ENCODE results near the gene NUTM1.
"Not testable (repeated sequence)": the region's sequence is repeated elsewhere in the genome, so short reads cannot be mapped to it uniquely, and the experiment has no call there.

The NUTM1 gene

DNA sequence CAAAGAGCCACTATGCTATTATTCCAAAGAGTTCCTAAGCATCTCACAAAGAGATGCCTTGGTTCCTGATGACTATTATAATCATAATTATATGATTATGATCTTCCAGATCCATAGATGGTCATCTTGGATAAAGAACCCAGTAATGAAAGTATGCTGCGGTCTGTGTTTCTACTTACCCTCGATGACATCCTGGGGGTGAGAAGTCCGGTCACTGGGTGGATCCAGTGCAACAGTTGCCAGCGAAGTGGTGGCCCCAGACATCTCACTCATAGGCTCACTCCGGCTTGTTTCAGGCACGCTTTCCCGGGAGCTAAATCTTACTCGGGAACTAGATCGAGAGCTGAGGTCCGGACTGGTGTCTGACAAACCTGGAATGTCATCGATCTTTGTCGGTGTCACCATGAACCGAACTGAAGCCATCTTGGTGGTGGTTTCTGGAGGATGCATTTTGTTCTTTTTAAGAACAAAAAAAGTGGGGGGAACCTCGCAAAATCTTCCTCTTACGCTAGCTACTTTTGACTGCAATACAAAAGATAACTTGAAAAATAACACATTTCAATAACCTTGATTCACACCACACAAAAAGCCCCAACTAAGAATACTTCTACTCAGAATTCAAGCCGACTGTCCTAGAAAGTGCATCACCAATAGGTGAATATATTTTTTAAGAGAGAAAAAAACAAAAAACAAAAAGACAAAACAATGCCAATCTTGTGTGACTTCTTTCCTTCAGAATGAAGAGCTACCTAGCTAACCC is 6.7 kb upstream of the NUTM1 start:
- DNase-seq (ENCODE audit: low read depth): no peak

DNA sequence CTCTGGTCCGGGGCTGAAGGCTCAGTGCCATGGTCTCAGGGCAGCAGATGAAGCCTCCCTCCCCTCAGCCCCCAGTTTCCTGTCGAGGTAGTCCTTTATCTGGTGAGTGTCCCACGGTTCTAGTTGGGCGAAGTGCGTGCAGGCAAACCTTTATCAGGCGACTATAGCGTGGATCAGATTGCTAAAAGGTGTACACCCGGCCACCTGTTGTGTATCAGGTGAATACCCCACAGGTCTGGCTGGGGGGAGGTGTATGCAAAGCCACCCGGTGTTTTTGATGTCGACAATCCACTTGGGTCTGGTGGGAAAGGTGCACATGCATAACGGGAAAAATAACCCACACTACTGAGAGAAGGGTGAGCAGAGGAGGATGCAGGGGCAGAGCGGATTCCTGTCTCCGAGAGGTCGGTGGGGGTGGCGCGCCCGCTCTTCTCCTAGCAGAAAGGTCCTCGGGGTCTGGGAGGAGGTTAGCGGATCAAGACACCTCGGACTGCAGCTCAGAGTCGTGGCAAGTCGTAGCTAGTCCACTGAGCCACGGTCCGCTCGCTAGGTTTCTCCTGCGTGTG is 6.0 kb upstream of the NUTM1 start:
- DNase-seq (ENCODE audit: low read depth): no peak

DNA sequence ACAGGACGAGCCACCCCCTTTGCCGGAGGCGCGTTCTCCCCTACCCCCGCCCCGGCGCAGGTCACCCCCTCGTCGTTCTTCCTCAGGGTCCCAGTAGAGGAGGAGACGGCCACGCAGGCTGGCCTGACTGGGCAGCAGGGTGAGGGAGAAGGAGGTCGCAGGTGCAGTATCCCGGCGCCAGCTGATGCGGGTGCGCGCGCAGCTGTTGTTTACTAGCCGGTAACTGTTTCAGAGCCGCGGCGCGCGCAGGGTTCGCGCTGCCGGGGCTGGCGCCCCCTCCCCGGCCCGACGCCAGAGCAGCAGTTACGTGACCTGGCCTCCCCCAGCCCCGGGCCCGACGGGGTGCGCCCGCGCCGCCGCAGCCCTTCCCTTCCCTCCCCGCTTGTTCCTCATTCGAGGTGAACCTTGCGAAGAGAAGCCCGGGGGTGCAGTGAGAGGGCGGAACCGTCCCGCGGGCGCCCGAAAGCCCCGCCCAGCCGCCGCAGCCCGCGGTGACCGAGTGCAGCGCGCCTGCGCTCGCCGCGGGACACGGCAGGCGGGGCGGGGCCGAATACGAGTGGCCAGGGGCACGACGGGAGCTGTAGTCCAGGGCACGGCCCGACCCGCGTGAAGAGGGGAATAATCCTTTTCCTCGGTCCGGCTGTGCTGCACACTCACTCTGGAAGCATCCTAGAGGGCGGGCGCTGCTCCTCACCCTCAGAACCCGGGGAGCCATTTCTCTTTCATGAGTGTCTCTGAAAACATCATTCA is 5.4 kb upstream of the NUTM1 start, which contains the start of gene SLC12A6:
Gene SLC12A6 (minus strand): TSS at position 225 of the 750 bp plus-strand sequence. CDS start 1,101 bp downstream, outside the sequence.
- DNase-seq (ENCODE audit: low read depth): peak; percentile 97

DNA sequence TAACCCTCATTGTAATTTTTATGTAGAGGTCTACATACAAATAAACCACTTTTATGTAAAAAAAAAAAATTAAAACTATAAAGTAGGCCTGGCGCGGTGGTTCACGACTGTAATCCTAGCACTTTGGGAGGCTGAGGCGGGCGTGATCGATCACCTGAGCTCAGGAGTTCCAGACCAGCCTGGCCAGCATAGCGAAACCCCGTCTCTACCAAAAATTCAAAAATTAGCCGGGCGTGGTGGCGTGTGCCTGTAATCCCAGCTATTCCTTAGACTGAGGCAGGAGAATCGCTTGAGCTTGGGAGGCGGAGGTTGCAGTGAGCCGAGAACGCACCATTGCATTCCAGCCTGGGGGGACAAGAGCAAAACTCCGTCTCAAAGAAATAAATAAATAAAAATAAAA is 4.8 kb upstream of the NUTM1 start:
- DNase-seq (ENCODE audit: low read depth): no peak

DNA sequence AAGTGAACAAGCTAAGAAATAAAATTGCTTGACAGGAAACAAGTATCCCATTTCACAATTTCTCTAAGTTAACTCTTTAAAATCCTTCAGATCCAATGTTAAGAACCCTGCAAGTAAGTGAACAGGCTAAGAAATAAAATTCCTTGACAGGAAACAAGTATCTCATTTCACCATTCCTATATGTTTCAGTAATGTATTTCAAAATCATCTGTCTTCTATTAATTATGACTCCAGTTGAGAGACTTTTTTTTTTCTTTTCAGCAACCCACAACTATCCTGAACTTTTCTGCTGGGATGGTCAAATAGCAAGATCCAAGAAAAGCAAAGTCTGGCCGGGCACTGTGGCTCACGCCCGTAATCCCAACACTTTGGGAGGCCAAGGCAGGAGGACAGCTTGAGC is 3.2 kb upstream of the NUTM1 start:
- peak; percentile 16 for DNase-seq (ENCODE audit: low read depth)

DNA sequence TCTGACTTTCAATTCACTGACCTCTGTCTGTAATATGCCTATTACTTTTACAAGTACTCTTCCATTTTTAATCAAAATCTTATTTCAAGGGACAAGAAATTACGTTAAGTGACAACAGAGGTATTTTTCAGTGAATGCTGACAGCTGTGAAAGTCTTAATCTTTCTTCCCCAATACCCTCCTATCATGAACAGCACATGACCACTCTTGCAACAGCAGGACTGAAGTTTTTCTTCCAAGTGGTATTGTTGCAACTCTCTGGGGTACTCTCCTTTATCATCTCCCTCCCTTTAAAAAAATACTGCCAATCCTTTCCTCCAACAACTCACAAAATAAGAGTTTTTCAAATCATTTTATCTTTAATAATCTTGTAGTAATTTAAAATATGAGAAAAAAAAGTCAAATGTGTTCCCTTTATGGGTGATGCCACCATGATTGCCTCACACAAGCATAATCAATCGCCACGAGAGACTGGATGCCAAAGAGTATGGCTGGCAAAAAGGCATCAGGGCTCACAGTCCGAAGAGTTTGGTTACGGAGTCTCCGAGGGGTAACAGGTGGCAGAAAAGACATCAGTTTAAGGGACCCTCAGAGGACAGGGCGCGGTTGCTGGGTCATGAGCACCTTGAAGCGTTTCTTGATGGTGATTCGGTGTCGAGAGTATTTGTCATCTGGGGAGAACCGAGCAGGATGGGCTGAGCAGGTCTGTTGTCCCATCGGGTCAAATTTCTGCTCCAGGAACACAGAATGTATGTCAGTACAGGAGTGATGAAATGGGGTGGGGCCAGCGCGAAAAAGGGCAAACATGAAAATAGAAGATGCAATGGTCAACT is 1.5 kb upstream of the NUTM1 start:
- DNase-seq (ENCODE audit: low read depth): no peak

DNA sequence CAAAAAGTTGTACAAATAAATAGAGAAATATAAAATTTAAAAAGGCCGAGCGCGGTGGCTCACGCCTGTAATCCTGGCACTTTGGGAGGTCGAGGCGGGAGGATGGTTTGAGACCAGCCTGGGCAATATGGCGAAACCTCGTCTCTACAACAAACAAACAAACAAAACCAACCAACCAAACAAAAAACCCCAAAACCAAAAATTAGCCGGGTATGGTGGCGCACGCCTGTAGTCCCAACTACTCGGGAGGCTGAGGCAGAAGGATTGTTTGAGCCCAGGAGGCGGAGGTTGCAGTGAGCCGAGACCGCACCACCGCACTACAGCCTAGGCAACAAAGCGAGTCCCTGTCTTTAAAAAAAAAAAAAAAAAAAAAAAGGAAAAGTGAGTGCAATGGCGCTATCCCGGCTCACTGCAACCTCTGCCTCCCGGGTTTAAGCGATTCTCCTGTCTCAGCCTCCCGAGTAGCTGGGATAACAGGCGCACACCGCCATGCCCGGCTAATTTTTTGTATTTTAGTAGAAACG is 840 bp upstream of the NUTM1 start:
- not testable (repeated sequence) for DNase-seq (ENCODE audit: low read depth)

DNA sequence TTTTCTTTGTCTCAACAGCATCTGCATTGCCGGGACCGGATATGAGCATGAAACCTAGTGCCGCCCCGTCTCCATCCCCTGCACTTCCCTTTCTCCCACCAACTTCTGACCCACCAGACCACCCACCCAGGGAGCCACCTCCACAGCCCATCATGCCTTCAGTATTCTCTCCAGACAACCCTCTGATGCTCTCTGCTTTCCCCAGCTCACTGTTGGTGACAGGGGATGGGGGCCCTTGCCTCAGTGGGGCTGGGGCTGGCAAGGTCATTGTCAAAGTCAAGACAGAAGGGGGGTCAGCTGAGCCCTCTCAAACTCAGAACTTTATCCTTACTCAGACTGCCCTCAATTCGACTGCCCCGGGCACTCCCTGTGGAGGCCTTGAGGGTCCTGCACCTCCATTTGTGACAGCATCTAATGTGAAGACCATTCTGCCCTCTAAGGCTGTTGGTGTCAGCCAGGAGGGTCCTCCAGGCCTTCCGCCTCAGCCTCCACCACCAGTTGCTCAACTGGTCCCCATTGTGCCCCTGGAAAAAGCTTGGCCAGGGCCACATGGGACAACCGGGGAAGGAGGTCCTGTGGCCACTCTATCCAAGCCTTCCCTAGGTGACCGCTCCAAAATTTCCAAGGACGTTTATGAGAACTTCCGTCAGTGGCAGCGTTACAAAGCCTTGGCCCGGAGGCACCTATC is 5.0 kb downstream of the NUTM1 start:
- DNase-seq (ENCODE audit: low read depth): no peak

DNA sequence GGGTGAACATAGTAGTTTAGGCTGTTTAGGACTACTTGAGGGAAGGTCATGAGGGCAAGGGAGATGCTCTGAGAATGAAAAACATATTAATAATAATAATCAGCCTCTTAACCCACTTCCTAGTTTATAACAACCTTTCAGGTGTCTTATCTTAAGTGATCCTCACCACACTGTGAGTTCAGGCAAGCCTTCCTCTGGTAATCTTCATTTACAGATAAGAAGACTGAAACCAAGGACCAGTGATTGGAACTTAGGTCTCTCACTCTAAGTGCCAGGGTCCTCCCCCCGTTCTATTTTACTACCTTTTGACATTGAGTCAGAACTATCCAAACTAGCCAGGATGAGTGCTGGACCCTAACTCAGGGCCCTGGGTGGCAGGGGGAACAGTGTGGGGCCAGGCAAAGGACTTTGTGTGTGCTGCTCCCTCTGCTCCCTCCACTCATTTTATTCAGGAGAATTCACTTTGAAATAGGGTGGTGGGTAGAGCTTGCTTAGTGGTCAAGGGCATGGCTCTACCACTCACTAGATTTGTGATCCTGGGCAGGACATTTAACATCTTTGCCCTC is 5.7 kb downstream of the NUTM1 start:
- no peak for DNase-seq (ENCODE audit: low read depth)

DNA sequence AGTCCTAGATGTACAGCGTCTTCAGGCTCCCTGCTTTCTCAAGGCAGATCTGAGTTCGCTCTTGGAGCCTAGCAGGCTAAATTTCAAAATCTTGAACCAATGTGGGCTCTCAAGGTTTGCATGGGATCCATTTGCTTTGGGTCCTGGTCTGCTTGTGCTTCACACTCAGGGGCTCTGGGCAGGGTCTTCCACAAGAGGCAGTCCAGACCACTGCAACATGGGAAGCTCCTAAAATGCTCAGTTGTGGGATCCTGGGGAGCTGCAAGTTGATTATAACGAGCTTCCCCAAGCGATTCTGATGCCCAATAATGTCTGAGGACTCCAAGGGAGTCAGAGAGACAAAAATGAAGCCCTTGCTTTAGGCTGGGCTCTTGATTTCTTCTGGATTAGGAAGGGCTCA is 6.7 kb downstream of the NUTM1 start:
- no peak for DNase-seq (ENCODE audit: low read depth)

DNA sequence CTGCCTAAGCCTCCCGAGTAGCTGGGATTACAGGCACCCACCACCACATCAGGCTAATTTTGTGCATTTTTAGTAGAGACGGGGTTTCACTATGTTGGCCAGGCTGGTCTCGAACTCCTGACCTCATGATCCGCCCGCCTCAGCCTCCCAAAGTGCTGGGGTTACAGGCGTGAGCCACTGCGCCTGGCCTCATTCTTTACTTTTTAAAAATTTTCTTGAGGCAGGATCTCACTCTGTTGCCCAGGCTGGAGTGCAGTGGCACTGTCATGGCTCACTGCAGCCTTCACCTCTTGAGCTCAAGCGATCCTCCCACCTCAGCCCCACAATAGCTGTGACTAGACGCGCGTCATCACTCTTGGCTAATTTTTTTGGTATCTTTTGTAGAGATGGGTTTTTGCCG is 9.9 kb downstream of the NUTM1 start:
- not testable (repeated sequence) for DNase-seq (ENCODE audit: low read depth)

DNA sequence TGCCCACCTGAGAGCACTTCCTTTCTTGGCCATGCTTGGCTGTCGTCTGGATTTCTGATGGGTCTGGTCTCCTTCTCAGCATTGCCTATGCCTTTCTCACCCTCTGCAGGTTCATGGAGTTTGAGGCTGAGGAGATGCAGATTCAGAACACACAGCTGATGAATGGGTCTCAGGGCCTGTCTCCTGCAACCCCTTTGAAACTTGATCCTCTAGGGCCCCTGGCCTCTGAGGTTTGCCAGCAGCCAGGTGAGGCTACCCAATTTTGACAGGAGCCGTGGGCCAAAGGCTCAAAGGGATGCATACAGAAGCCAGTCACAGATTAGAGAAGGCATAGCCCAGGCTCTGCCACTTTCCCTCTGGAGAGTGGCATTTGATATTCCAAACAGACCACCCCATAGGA is 10.5 kb downstream of the NUTM1 start:
- DNase-seq (ENCODE audit: low read depth): no peak

DNA sequence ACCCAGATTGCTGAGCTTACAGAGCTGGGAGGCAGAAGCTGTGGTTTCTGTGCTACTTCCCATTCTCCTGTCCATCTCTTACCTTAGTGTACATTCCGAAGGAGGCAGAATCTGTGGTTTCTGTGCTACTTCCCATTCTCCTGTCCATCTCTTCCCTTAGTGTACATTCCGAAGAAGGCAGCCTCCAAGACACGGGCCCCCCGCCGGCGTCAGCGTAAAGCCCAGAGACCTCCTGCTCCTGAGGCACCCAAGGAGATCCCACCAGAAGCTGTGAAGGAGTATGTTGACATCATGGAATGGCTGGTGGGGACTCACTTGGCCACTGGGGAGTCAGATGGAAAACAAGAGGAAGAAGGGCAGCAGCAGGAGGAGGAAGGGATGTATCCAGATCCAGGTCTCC is 11.2 kb downstream of the NUTM1 start:
- DNase-seq (ENCODE audit: low read depth): no peak

DNA sequence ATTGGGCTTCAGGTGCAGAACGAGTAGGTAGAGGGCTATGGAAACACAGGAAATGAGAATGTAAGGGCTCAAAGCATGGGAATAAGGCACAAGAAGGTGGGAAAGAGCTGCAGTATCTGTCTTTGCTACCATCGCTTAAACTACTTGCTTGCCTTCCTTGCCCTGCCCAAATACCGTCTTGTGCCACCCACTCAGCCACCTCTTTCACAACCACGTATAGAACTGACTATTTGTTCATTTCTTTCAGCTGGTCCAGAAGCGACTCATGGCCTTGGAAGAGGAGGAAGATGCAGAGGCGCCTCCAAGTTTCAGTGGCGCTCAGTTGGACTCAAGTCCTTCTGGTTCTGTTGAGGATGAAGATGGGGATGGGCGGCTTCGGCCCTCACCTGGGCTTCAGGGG is 12.1 kb downstream of the NUTM1 start:
- no peak for DNase-seq (ENCODE audit: low read depth)

DNA sequence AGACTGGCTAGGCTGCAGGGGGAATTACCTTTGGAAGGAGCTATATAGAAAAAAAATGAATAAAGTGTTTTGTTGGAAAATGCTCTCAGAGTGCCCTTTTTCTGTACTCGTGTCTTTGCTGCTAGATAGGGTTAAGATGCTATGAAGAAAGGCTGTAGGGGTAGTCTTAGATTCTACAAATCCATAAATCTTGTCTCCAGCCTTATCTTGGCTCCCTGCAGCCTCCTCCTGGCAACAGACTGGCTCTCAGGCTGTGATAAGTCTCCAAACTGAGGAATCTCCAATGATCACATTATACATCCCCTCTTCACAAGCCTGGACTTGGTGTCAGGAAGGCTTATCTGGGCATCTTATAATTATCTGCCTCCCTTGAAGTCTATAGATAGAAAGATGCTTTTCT is 14.5 kb downstream of the NUTM1 start:
- DNase-seq (ENCODE audit: low read depth): no peak

DNA sequence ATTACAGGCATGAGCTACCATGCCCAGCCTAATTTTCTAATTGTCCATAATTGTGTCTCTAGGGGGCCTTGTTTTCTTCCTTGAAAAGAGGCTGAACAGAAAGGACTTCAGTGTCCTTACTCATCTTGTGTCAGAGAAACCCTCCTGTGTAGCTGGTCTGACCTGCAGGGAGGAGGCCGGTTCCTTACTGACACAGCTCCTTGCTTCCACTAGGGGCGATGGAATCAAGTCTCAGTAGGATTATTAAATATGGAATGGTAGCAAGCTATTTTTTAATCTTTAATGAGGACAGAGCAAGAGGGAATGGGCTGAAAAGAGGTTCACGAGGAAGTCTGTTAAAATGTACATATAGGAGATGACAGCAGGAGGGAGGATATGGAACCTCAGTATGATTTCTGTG is 15.3 kb downstream of the NUTM1 start:
- no peak for DNase-seq (ENCODE audit: low read depth)

DNA sequence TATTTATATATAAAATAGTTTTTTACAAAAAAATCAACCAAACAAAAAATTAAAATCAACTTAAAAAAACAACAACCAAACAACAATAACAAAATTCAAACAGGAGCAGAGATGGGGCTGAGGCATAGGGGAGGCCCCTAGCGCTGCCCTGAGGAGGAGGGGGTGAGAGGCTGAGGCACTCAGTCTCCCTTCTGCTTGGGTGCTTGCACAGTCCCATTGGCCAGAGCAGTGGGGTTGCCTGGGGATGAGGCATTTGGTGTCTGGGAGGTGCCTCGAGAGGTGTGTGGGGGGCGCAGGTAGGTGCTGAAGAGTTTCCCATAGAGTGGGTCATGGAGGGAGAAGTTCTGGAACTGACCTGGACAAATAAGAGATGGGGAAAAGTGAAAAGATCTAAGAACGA is 15.8 kb downstream of the NUTM1 start:
- DNase-seq (ENCODE audit: low read depth): no peak

DNA sequence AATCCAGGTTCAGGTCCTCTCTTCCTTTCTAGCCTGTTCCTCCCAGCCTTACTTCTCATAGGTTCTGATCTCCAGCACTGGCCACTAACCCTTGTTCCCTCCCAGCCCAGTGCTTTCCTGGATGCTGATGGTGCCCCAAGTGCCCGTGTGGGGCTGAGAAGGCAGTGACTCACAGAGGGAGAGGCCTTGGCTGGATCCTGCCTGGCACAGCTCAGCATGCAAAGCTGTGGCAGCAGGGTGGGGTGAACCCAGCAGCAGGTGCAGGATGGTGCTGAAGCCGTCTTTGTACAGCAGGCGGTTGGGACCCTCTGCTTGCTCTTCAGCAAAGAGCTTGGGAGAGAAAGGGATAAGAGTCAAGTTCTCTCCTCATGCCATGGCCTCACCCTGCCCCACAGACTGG is 16.3 kb downstream of the NUTM1 start:
- no peak for DNase-seq (ENCODE audit: low read depth)

DNA sequence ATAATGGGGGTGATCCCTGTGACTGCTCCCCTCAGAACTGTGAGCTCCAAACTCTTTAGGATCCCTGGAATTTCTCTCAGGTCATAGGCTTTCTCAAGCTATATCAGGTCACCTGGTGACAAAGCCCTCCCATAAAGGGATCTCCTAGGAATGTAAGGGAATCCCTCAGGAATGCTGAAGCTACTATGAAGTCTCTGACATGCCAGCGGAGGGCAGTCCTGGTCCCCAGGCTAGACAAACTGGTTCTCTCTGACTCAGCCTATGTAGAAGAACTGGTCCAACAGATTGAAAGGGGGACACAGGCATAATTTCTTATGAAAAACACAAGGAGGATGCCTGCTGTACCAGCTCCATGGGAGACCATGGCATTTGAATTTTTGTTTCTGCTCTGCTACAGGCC is 17.2 kb downstream of the NUTM1 start:
- peak; percentile 37 for DNase-seq (ENCODE audit: low read depth)

DNA sequence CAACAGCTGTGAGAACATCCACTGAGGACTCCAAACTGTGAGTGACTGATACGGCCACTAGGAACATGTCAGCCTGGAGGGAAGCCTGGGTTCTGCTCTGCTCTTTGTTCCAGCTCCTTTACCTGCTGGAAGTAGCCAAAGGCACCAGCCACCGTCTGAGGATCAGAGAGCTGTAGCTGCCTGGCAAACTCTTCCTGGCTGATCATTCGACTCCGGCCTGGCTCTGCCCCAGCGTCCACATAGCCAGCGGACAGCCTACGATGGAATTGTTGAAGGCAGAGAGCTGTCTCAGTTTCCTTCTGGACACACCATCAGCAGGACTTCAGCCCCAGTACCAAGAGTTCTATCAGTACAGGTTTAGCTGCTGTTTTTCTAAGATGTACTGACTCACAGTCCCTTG is 18.2 kb downstream of the NUTM1 start:
- DNase-seq (ENCODE audit: low read depth): no peak
